ENCODE data around the gene ADD1. TPM values are rescaled to one million over a fixed set of nuclear protein-coding genes. Genes with fewer than 3 reads are reported as not detected.

Gene ADD1
- total RNA-seq, 4 donors from 2014 or later: 270 to 449 (median 327) TPM

- Histone ChIP-seq H3K36me3 (peaks cover 0 to 65% (median 18%) of the 10 kb centered on the region in 3 donors), H3K27ac (peak overlapping the region in 3 of 4 donors; percentile 89 to 95 (median 95)), H3K27me3 (no peaks in the 10 kb centered on the region), H3K9me3 (no peaks in the 10 kb centered on the region), H3K4me1 (peaks cover 0 to 65% (median 37%) of the 10 kb centered on the region in 4 donors), H3K4me3 (no peak overlapping the region)
- WGBS, 2 donors: 81 to 87% methylated on average over 15 to 17 of the region's 18 CpGs
- TF ChIP-seq EP300 (IDR thresholded peaks at IDR 0.05) (no peak), CTCF (IDR thresholded peaks at IDR 0.05) (no peak), POLR2A (IDR thresholded peaks at IDR 0.05) (no peak)
- no peak for DNase-seq (ENCODE audit: low spot score in 2 of 2)
Measured at GRCh38 chr4:2932321-2932950, 88.8 kb downstream of the ADD1 start.

GRCh38 chr4:2932951-2933565 is 89.4 kb downstream of the ADD1 start:
- no peak for TF ChIP-seq CTCF (IDR thresholded peaks at IDR 0.05)
- TF ChIP-seq EP300 (IDR thresholded peaks at IDR 0.05): no peak
- H3K4me3 ChIP-seq: peak overlapping the region; percentile 67 to 92 (median 86)
- WGBS, 2 donors: 52 to 66% methylated on average over 14 of the region's 15 CpGs
- DNase-seq (ENCODE audit: low spot score in 2 of 2): no peak
- no peaks in the 10 kb centered on the region for H3K27me3 ChIP-seq
- peaks cover 0 to 65% (median 14%) of the 10 kb centered on the region in 3 donors for H3K36me3 ChIP-seq
- H3K9me3 ChIP-seq: no peaks in the 10 kb centered on the region
- H3K27ac ChIP-seq: peak overlapping the region; percentile 76 to 95 (median 92)
- H3K4me1 ChIP-seq: peaks cover 0 to 65% (median 37%) of the 10 kb centered on the region in 4 donors

- Histone ChIP-seq H3K4me3 (peak overlapping the region; percentile 67 to 92 (median 86)), H3K36me3 (peaks cover 0 to 65% (median 11%) of the 10 kb centered on the region in 3 donors), H3K9me3 (no peaks in the 10 kb centered on the region), H3K4me1 (peaks cover 0 to 61% (median 36%) of the 10 kb centered on the region in 4 donors), H3K27me3 (no peaks in the 10 kb centered on the region), H3K27ac (peak overlapping the region; percentile 76 to 95 (median 92))
- 13 to 15% methylated on average over 24 of the region's 31 CpGs for WGBS, 2 donors
- TF ChIP-seq POLR2A (IDR thresholded peaks at IDR 0.05) (no peak), CTCF (IDR thresholded peaks at IDR 0.05) (no peak), EP300 (IDR thresholded peaks at IDR 0.05) (no peak)
- DNase-seq (ENCODE audit: low spot score in 2 of 2): no peak
Measured at GRCh38 chr4:2933566-2934076, 90.0 kb downstream of the ADD1 start.

GRCh38 chr4:2934077-2934812 is 90.6 kb downstream of the ADD1 start:
- Histone ChIP-seq H3K27ac (peak overlapping the region; percentile 76 to 95 (median 92)), H3K9me3 (no peaks in the 10 kb centered on the region), H3K4me3 (peak overlapping the region; percentile 67 to 92 (median 86)), H3K4me1 (peaks cover 0 to 61% (median 36%) of the 10 kb centered on the region in 4 donors), H3K27me3 (no peaks in the 10 kb centered on the region), H3K36me3 (peaks cover 0 to 65% (median 17%) of the 10 kb centered on the region in 3 donors)
- TF ChIP-seq POLR2A (IDR thresholded peaks at IDR 0.05): no peak
- peak in 1 of 5 experiments; percentile 12 for TF ChIP-seq CTCF (IDR thresholded peaks at IDR 0.05)
- peak in 1 of 2 donors; percentile 24 for TF ChIP-seq EP300 (IDR thresholded peaks at IDR 0.05)
- DNase-seq (ENCODE audit: low spot score in 2 of 2): peak; percentile 62 to 64
- WGBS, 2 donors: 0 to 2% methylated on average over 9 to 12 of the region's 93 CpGs

All from tibial nerve (tissue), 4 donors.